Trophoblast cell (in vitro differentiated cells and primary cell): ENCODE results near the gene WDR88.
"Not testable (repeated sequence)": the region's sequence is repeated elsewhere in the genome, so short reads cannot be mapped to it uniquely, and the experiment has no call there.

Experiments used
- DNase-seq, 2 donors: peaks; one replicate each; pipeline ENCODE4 v3.0.0-alpha.2; 2016
- H2AFZ ChIP-seq: 2 replicates; pipeline ENCODE4 v1.6.1; 2013; ENCODE audit warnings: low read length, moderate library complexity, mild to moderate bottlenecking; ENCODE audit not compliant: insufficient read depth, poor library complexity
- H2AK5ac ChIP-seq: 2 replicates; pipeline ENCODE4 v1.6.1; 2013; ENCODE audit warnings: mild to moderate bottlenecking, low read length
- H2BK120ac ChIP-seq: 2 replicates; pipeline ENCODE4 v1.6.1; 2013; ENCODE audit warnings: low read length, mild to moderate bottlenecking, moderate library complexity; ENCODE audit not compliant: insufficient read depth, poor library complexity
- H2BK12ac ChIP-seq: 2 replicates; pipeline ENCODE4 v1.6.1; 2013; ENCODE audit warnings: mild to moderate bottlenecking, low read length, moderate library complexity
- H2BK5ac ChIP-seq: 2 replicates; pipeline ENCODE4 v1.6.1; 2013; ENCODE audit warnings: low read length, low read depth, moderate library complexity, mild to moderate bottlenecking; ENCODE audit not compliant: poor library complexity
- H3K14ac ChIP-seq: 2 replicates; pipeline ENCODE4 v1.6.1; 2013; ENCODE audit warnings: mild to moderate bottlenecking, low read length
- H3K18ac ChIP-seq: 2 replicates; pipeline ENCODE4 v1.6.1; 2013; ENCODE audit warnings: mild to moderate bottlenecking, low read length
- H3K23ac ChIP-seq: 2 replicates; pipeline ENCODE4 v1.6.1; 2013; ENCODE audit warnings: low read length
- H3K27ac ChIP-seq: 2 replicates; pipeline ENCODE4 v1.5.1; 2013; ENCODE audit warnings: low read depth, mild to moderate bottlenecking, inconsistent platforms, low read length, moderate library complexity
- H3K27me3 ChIP-seq: 2 replicates; pipeline ENCODE4 v1.6.1; 2013; ENCODE audit warnings: inconsistent platforms, mild to moderate bottlenecking, low read length, moderate library complexity; ENCODE audit not compliant: insufficient read depth
- H3K36me3 ChIP-seq, 2 experiments: 1 replicate in 1 of 2; 2 replicates in 1 of 2; pipeline ENCODE4 v1.6.1; 2013; ENCODE audit warnings: low read length in 2 of 2, mild to moderate bottlenecking in 2 of 2, moderate library complexity in 1 of 2; ENCODE audit not compliant: insufficient read depth in 2 of 2, control insufficient read depth in 1 of 2
- H3K4ac ChIP-seq: 2 replicates; pipeline ENCODE4 v1.6.1; 2013; ENCODE audit warnings: low read depth, mild to moderate bottlenecking, low read length, moderate library complexity
- H3K4me1 ChIP-seq, 2 experiments: 1 replicate in 1 of 2; 2 replicates in 1 of 2; pipeline ENCODE4 v1.6.1; 2013; ENCODE audit warnings: low read length in 2 of 2, mild to moderate bottlenecking in 2 of 2, moderate library complexity in 1 of 2; ENCODE audit not compliant: insufficient read depth in 2 of 2, control insufficient read depth in 1 of 2
- H3K4me2 ChIP-seq: 2 replicates; pipeline ENCODE4 v1.6.1; 2013; ENCODE audit warnings: inconsistent platforms, mild to moderate bottlenecking, low read length, moderate library complexity
- H3K4me3 ChIP-seq: 2 replicates; pipeline ENCODE4 v1.5.1; 2013; ENCODE audit warnings: mild to moderate bottlenecking, low read depth, low read length, inconsistent platforms
- H3K79me1 ChIP-seq: one replicate; pipeline ENCODE4 v1.6.1; 2013; ENCODE audit warnings: low read length
- H3K79me2 ChIP-seq: 2 replicates; pipeline ENCODE4 v1.6.1; 2013; ENCODE audit warnings: low read length, mild to moderate bottlenecking; ENCODE audit not compliant: control insufficient read depth, insufficient read depth, poor library complexity
- H3K9ac ChIP-seq: 2 replicates; pipeline ENCODE4 v1.6.1; 2013; ENCODE audit warnings: mild to moderate bottlenecking, low read length
- H3K9me3 ChIP-seq: 2 replicates; pipeline ENCODE4 v1.6.1; 2013; ENCODE audit warnings: low read depth, mild to moderate bottlenecking, control low read depth, inconsistent platforms, low read length; ENCODE audit not compliant: insufficient read depth
- H4K12ac ChIP-seq: 2 replicates; pipeline ENCODE4 v1.6.1; 2013; ENCODE audit warnings: low read depth, mild to moderate bottlenecking, low read length, moderate library complexity
- H4K8ac ChIP-seq: 2 replicates; pipeline ENCODE4 v1.6.1; 2013; ENCODE audit warnings: low read depth, mild to moderate bottlenecking, low read length, moderate library complexity
- H4K91ac ChIP-seq: one replicate; pipeline ENCODE4 v1.6.1; 2013; ENCODE audit warnings: low read depth, mild to moderate bottlenecking, low read length, moderate library complexity
- WGBS: extraction: QIAGEN DNeasy Blood & Tissue Kit; methylation state at CpG from one replicate; pipeline ENCODE4 v1.1.7; 2013; ENCODE audit warnings: missing lambda C conversion rate; ENCODE audit not compliant: insufficient read length, insufficient coverage; ENCODE audit errors: extremely low coverage; 5-methylcytosine and 5-hydroxymethylcytosine counted together

The WDR88 gene

GRCh38 chr19:33154313-33154712, 22.4 kb downstream of the WDR88 start:
- H3K36me3 ChIP-seq, H3K4ac ChIP-seq, H3K23ac ChIP-seq, H3K14ac ChIP-seq, H4K91ac ChIP-seq, H3K27me3 ChIP-seq, H3K9ac ChIP-seq, H3K18ac ChIP-seq, H3K27ac ChIP-seq, H4K8ac ChIP-seq, H3K4me3 ChIP-seq, H2BK120ac ChIP-seq, H4K12ac ChIP-seq, H3K79me2 ChIP-seq, H2AFZ ChIP-seq, DNase-seq, H3K4me2 ChIP-seq, H2AK5ac ChIP-seq, H2BK5ac ChIP-seq, H3K9me3 ChIP-seq, H2BK12ac ChIP-seq, H3K79me1 ChIP-seq, H3K4me1 ChIP-seq: not testable (repeated sequence)
- no CpG with 5 or more reads among the region's 6 CpGs for WGBS

- H3K9me3 ChIP-seq: no peaks in the 10 kb centered on the region
- no peak overlapping the region for H4K91ac ChIP-seq
- H3K18ac ChIP-seq: no peak overlapping the region
- no peaks in the 10 kb centered on the region for H3K36me3 ChIP-seq
- no peak overlapping the region for H4K12ac ChIP-seq
- H3K14ac ChIP-seq: no peak overlapping the region
- no peaks in the 10 kb centered on the region for H3K4me1 ChIP-seq
- H2AFZ ChIP-seq: no peak overlapping the region
- no peaks in the 10 kb centered on the region for H3K79me1 ChIP-seq
- no peak overlapping the region for H3K4me3 ChIP-seq
- H3K79me2 ChIP-seq: no peaks in the 10 kb centered on the region
- no peak overlapping the region for H3K9ac ChIP-seq
- H2BK12ac ChIP-seq: no peak overlapping the region
- H3K23ac ChIP-seq: no peak overlapping the region
- H2BK120ac ChIP-seq: no peak overlapping the region
- H3K27ac ChIP-seq: no peak overlapping the region
- no peak overlapping the region for H3K4ac ChIP-seq
- DNase-seq: no peak
- H2AK5ac ChIP-seq: no peak overlapping the region
- no peak overlapping the region for H3K4me2 ChIP-seq
- no peak overlapping the region for H2BK5ac ChIP-seq
- no peak overlapping the region for H4K8ac ChIP-seq
- no CpG with 5 or more reads among the region's 5 CpGs for WGBS
- H3K27me3 ChIP-seq: peaks cover 2% of the 10 kb centered on the region
Measured at GRCh38 chr19:33156334-33156733, 24.4 kb downstream of the WDR88 start.

DNA sequence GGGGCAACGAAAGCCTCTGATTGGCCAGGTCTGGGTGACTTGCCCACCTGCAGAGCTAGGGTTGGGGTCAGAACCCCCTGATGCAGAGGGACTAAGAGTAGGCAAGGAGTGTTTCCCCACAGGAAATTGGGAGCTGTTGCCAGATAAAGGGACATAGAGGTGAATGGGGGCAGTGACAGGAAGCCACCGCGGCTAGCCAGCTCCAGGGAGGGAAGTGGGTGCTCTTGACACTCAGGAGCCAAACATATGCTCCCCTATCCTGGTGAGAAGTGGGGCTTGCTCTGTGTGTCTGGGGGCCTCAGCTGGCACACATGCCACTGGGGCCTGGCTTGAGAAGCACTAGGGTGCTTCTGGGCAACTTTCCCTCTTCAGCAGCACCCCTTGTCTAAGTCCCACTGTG, 26.0 kb downstream of the WDR88 start:
- no CpG with 5 or more reads among the region's 3 CpGs for WGBS
- H2AK5ac ChIP-seq: no peak overlapping the region
- no peak overlapping the region for H3K27ac ChIP-seq
- no peak overlapping the region for H3K4ac ChIP-seq
- no peak overlapping the region for H3K4me3 ChIP-seq
- H3K4me1 ChIP-seq: no peaks in the 10 kb centered on the region
- no peak overlapping the region for H2AFZ ChIP-seq
- no peaks in the 10 kb centered on the region for H3K9me3 ChIP-seq
- no peak overlapping the region for H3K18ac ChIP-seq
- no peak overlapping the region for H3K4me2 ChIP-seq
- no peak overlapping the region for H2BK12ac ChIP-seq
- no peak for DNase-seq
- H3K9ac ChIP-seq: no peak overlapping the region
- no peak overlapping the region for H4K8ac ChIP-seq
- no peaks in the 10 kb centered on the region for H3K79me1 ChIP-seq
- no peaks in the 10 kb centered on the region for H3K36me3 ChIP-seq
- H3K79me2 ChIP-seq: no peaks in the 10 kb centered on the region
- H4K12ac ChIP-seq: no peak overlapping the region
- H2BK120ac ChIP-seq: no peak overlapping the region
- no peak overlapping the region for H3K23ac ChIP-seq
- peaks cover 2% of the 10 kb centered on the region for H3K27me3 ChIP-seq
- H2BK5ac ChIP-seq: no peak overlapping the region
- H4K91ac ChIP-seq: no peak overlapping the region
- H3K14ac ChIP-seq: no peak overlapping the region

- H3K79me2 ChIP-seq: no peaks in the 10 kb centered on the region
- no peak overlapping the region for H2BK120ac ChIP-seq
- H2BK5ac ChIP-seq: no peak overlapping the region
- H4K12ac ChIP-seq: no peak overlapping the region
- no peak overlapping the region for H3K23ac ChIP-seq
- no peak for DNase-seq
- no peak overlapping the region for H2AK5ac ChIP-seq
- H3K9ac ChIP-seq: no peak overlapping the region
- H3K4me3 ChIP-seq: no peak overlapping the region
- H3K9me3 ChIP-seq: no peaks in the 10 kb centered on the region
- no peak overlapping the region for H3K27ac ChIP-seq
- no peak overlapping the region for H3K14ac ChIP-seq
- H4K8ac ChIP-seq: no peak overlapping the region
- WGBS: no CpG with 5 or more reads among the region's 6 CpGs
- H3K4me1 ChIP-seq: no peaks in the 10 kb centered on the region
- no peaks in the 10 kb centered on the region for H3K36me3 ChIP-seq
- H4K91ac ChIP-seq: no peak overlapping the region
- H2BK12ac ChIP-seq: no peak overlapping the region
- no peaks in the 10 kb centered on the region for H3K79me1 ChIP-seq
- H2AFZ ChIP-seq: no peak overlapping the region
- peaks cover 2% of the 10 kb centered on the region for H3K27me3 ChIP-seq
- H3K4me2 ChIP-seq: no peak overlapping the region
- no peak overlapping the region for H3K4ac ChIP-seq
- no peak overlapping the region for H3K18ac ChIP-seq
Measured at GRCh38 chr19:33158365-33158764, 26.5 kb downstream of the WDR88 start.
